Neuronal stem cell (in vitro differentiated cells): ENCODE data around the gene CLBA1.
"Not testable (repeated sequence)": the region's sequence is repeated elsewhere in the genome, so short reads cannot be mapped to it uniquely, and the experiment has no call there.

Experiments used
- DNase-seq: peaks from one replicate; pipeline ENCODE4 v3.0.0-alpha.2; 2013; ENCODE audit warnings: low spot score
- H2AFZ ChIP-seq: one replicate; pipeline ENCODE4 v1.6.1; 2013; ENCODE audit warnings: mild to moderate bottlenecking, low read length, inconsistent platforms
- H2AK5ac ChIP-seq: 2 replicates; pipeline ENCODE4 v1.6.1; 2013; ENCODE audit warnings: low read depth, mild to moderate bottlenecking, inconsistent platforms, low read length, moderate library complexity, mixed read lengths
- H2BK120ac ChIP-seq: 2 replicates; pipeline ENCODE4 v1.6.1; 2013; ENCODE audit warnings: low read depth, mild to moderate bottlenecking, inconsistent platforms, low read length, moderate library complexity, mixed read lengths
- H2BK12ac ChIP-seq: one replicate; pipeline ENCODE4 v1.6.1; 2013; ENCODE audit warnings: low read length, inconsistent platforms
- H2BK15ac ChIP-seq: 2 replicates; pipeline ENCODE4 v1.6.1; 2013; ENCODE audit warnings: mild to moderate bottlenecking, low read length, inconsistent platforms, mixed read lengths
- H2BK5ac ChIP-seq: one replicate; pipeline ENCODE4 v1.6.1; 2013; ENCODE audit warnings: inconsistent platforms, mild to moderate bottlenecking, low read length, moderate library complexity
- H3K14ac ChIP-seq: one replicate; pipeline ENCODE4 v1.6.1; 2013; ENCODE audit warnings: low read length, inconsistent platforms
- H3K18ac ChIP-seq: 2 replicates; pipeline ENCODE4 v1.6.1; 2013; ENCODE audit warnings: low read length, inconsistent platforms
- H3K23ac ChIP-seq: 2 replicates; pipeline ENCODE4 v1.6.1; 2013; ENCODE audit warnings: low read depth, mild to moderate bottlenecking, mixed read lengths, low read length, inconsistent platforms; ENCODE audit not compliant: poor library complexity
- H3K27ac ChIP-seq: replicated peaks from 3 replicates; pipeline ENCODE4 v1.5.1; 2013; ENCODE audit warnings: low read length, inconsistent platforms
- H3K27me3 ChIP-seq, 3 experiments: 2 replicates each; pipeline ENCODE4 v1.6.1; 2013; ENCODE audit warnings: low read length in 3 of 3, mild to moderate bottlenecking in 2 of 3, inconsistent platforms in 1 of 3, low read depth in 1 of 3, mixed read lengths in 1 of 3, moderate library complexity in 1 of 3; ENCODE audit not compliant: control insufficient read depth in 3 of 3, insufficient read depth in 3 of 3
- H3K36me3 ChIP-seq, 2 donors: replicated peaks in 1 of 2; 2 replicates each; pipeline ENCODE4 v1.6.1; 2013; ENCODE audit warnings: low read length in 2 of 2; ENCODE audit not compliant: control insufficient read depth in 2 of 2, insufficient read depth in 2 of 2
- H3K4ac ChIP-seq: 2 replicates; pipeline ENCODE4 v1.6.1; 2013; ENCODE audit warnings: inconsistent platforms, mild to moderate bottlenecking, low read length, moderate library complexity
- H3K4me1 ChIP-seq, 2 donors: 1 replicate in 1 of 2; 2 replicates in 1 of 2; pipeline ENCODE4 v1.6.1; 2013; ENCODE audit warnings: low read length in 2 of 2, low read depth in 1 of 2; ENCODE audit not compliant: control insufficient read depth in 2 of 2, insufficient read depth in 1 of 2
- H3K4me2 ChIP-seq: one replicate; pipeline ENCODE4 v1.6.1; 2013; ENCODE audit warnings: mild to moderate bottlenecking, low read length, inconsistent platforms; ENCODE audit not compliant: insufficient read depth, poor library complexity, severe bottlenecking
- H3K4me3 ChIP-seq, 2 donors: 2 replicates each; pipeline ENCODE4 v1.5.1; 2013; ENCODE audit warnings: low read length in 2 of 2, mild to moderate bottlenecking in 2 of 2, inconsistent platforms in 1 of 2, moderate library complexity in 1 of 2
- H3K79me1 ChIP-seq: one replicate; pipeline ENCODE4 v1.6.1; 2013; ENCODE audit warnings: low read depth, mild to moderate bottlenecking, inconsistent platforms, low read length, moderate library complexity
- H3K9ac ChIP-seq: one replicate; pipeline ENCODE4 v1.6.1; 2013; ENCODE audit warnings: mild to moderate bottlenecking, low read depth, low read length, inconsistent platforms; ENCODE audit not compliant: poor library complexity
- H3K9me3 ChIP-seq, 2 donors: replicated peaks in 1 of 2; 2 replicates each; pipeline versions ENCODE3 to v1.6.1; 2013; ENCODE audit warnings: low read length in 2 of 2, mild to moderate bottlenecking in 2 of 2, inconsistent platforms in 1 of 2, low read depth in 1 of 2, mixed read lengths in 1 of 2, moderate library complexity in 1 of 2; ENCODE audit not compliant: control insufficient read depth in 2 of 2, insufficient read depth in 1 of 2
- H4K8ac ChIP-seq: one replicate; pipeline ENCODE4 v1.6.1; 2013; ENCODE audit warnings: low read depth, mild to moderate bottlenecking, inconsistent platforms, low read length, moderate library complexity
- H4K91ac ChIP-seq: one replicate; pipeline ENCODE4 v1.6.1; 2013; ENCODE audit warnings: low read length, low read depth, mild to moderate bottlenecking, inconsistent platforms; ENCODE audit not compliant: poor library complexity
- WGBS, 2 donors: extraction: QIAGEN DNeasy Blood & Tissue Kit; methylation state at CpG; one replicate each; pipeline ENCODE4 v1.1.7; 2013; ENCODE audit warnings: missing lambda C conversion rate in 2 of 2, mixed read lengths in 1 of 2; ENCODE audit not compliant: insufficient read length in 2 of 2, insufficient replicate concordance in 1 of 2; ENCODE audit errors: extremely low coverage in 2 of 2; 5-methylcytosine and 5-hydroxymethylcytosine counted together

The CLBA1 gene

GRCh38 chr14:104943216-104944015 lies 42.2 kb upstream of the CLBA1 start:
- not testable (repeated sequence) for H3K27ac ChIP-seq, H3K23ac ChIP-seq, H2AK5ac ChIP-seq, DNase-seq, H2BK15ac ChIP-seq, H3K36me3 ChIP-seq, H3K4me3 ChIP-seq, H2BK5ac ChIP-seq, H4K8ac ChIP-seq, H2AFZ ChIP-seq, H3K18ac ChIP-seq, H3K9me3 ChIP-seq, H3K79me1 ChIP-seq, H4K91ac ChIP-seq, H3K9ac ChIP-seq, H3K4ac ChIP-seq, H2BK12ac ChIP-seq, H3K4me1 ChIP-seq, H3K14ac ChIP-seq, H2BK120ac ChIP-seq, H3K4me2 ChIP-seq
- WGBS, 2 donors: no CpG with 5 or more reads among the region's 29 CpGs
- H3K27me3 ChIP-seq: peaks cover 0 to 26% (median 2%) of the 10 kb centered on the region in 3 experiments

- not testable (repeated sequence) for H2AK5ac ChIP-seq, H3K4me3 ChIP-seq, H2BK5ac ChIP-seq, H2BK12ac ChIP-seq, H3K9ac ChIP-seq, H2AFZ ChIP-seq, H3K18ac ChIP-seq, DNase-seq, H3K4me2 ChIP-seq, H2BK15ac ChIP-seq, H2BK120ac ChIP-seq, H3K4ac ChIP-seq, H4K8ac ChIP-seq, H3K36me3 ChIP-seq, H3K14ac ChIP-seq, H3K27ac ChIP-seq, H4K91ac ChIP-seq, H3K9me3 ChIP-seq, H3K79me1 ChIP-seq, H3K23ac ChIP-seq, H3K4me1 ChIP-seq
- whole genome bisulfite sequencing, 2 donors: no CpG with 5 or more reads among the region's 6 CpGs
- peaks cover 0 to 21% (median 0%) of the 10 kb centered on the region in 3 experiments for H3K27me3 ChIP-seq
Measured at GRCh38 chr14:104944016-104944308, 41.6 kb upstream of the CLBA1 start.

- not testable (repeated sequence) for H2BK15ac ChIP-seq, H2AK5ac ChIP-seq, H2BK12ac ChIP-seq, DNase-seq, H3K4ac ChIP-seq, H2BK120ac ChIP-seq, H3K4me1 ChIP-seq, H3K9ac ChIP-seq, H2BK5ac ChIP-seq, H3K4me3 ChIP-seq, H3K9me3 ChIP-seq, H3K4me2 ChIP-seq, H3K27ac ChIP-seq, H4K8ac ChIP-seq, H3K23ac ChIP-seq, H3K14ac ChIP-seq, H3K36me3 ChIP-seq, H2AFZ ChIP-seq, H3K18ac ChIP-seq, H3K79me1 ChIP-seq, H4K91ac ChIP-seq
- H3K27me3 ChIP-seq: peaks cover 0 to 14% (median 0%) of the 10 kb centered on the region in 3 experiments
- no CpG with 5 or more reads among the region's 29 CpGs for WGBS, 2 donors
Measured at GRCh38 chr14:104944436-104945205, 41.0 kb upstream of the CLBA1 start.

GRCh38 chr14:104945266-104945665 lies 40.3 kb upstream of the CLBA1 start:
- H2AK5ac ChIP-seq, H2BK5ac ChIP-seq, H3K4me2 ChIP-seq, H2BK120ac ChIP-seq, H3K79me1 ChIP-seq, H2AFZ ChIP-seq, H3K27ac ChIP-seq, H3K27me3 ChIP-seq, H3K36me3 ChIP-seq, H2BK15ac ChIP-seq, H2BK12ac ChIP-seq, H3K4me3 ChIP-seq, H4K8ac ChIP-seq, DNase-seq, H3K9ac ChIP-seq, H4K91ac ChIP-seq, H3K4me1 ChIP-seq, H3K9me3 ChIP-seq, H3K23ac ChIP-seq, H3K18ac ChIP-seq, H3K4ac ChIP-seq, H3K14ac ChIP-seq: not testable (repeated sequence)
- no CpG with 5 or more reads among the region's 20 CpGs for WGBS, 2 donors
